Kidney (tissue), 14 donors: ENCODE data around the gene OR7C2. TPM values are rescaled to one million over a fixed set of nuclear protein-coding genes. Genes with fewer than 3 reads are reported as not detected.

Experiments
- DNase-seq, 5 donors: peaks; one replicate each; pipeline ENCODE4 v3.0.0-alpha.2; 2013 to 2020
- FAIRE-seq: peaks from 2 replicates; lab custom pipeline; 2012; peaks lifted over from hg19 to GRCh38; lab: Jason Lieb, UNC
- H3K27ac ChIP-seq, 2 donors: one replicate each; pipeline ENCODE4 v1.7.0; 2013; ENCODE audit warnings: low read depth in 2 of 2, low read length in 2 of 2, inconsistent platforms in 1 of 2
- H3K27me3 ChIP-seq: one replicate; pipeline ENCODE4 v1.7.1; 2013; ENCODE audit warnings: low read length, inconsistent platforms; ENCODE audit not compliant: control insufficient read depth, insufficient read depth
- H3K36me3 ChIP-seq, 3 donors: one replicate each; pipeline versions ENCODE4 v1.7.0 to v1.7.1; 2013; ENCODE audit warnings: low read length in 3 of 3, control low read depth in 1 of 3, inconsistent platforms in 1 of 3; ENCODE audit not compliant: insufficient read depth in 3 of 3, control insufficient read depth in 2 of 3
- H3K4me1 ChIP-seq, 3 donors: one replicate each; pipeline versions ENCODE4 v1.7.0 to v1.7.1; 2013; ENCODE audit warnings: low read length in 3 of 3, inconsistent platforms in 1 of 3, low read depth in 1 of 3; ENCODE audit not compliant: control insufficient read depth in 2 of 3, insufficient read depth in 2 of 3
- H3K4me3 ChIP-seq, 3 donors: one replicate each; pipeline versions ENCODE4 v1.7.0 to v1.8.1; 2013; ENCODE audit warnings: low read length in 3 of 3, control low read depth in 1 of 3, inconsistent platforms in 1 of 3
- H3K9ac ChIP-seq, 3 donors: one replicate each; pipeline versions ENCODE4 v1.7.0 to v1.7.1; 2013; ENCODE audit warnings: low read length in 3 of 3, control low read depth in 1 of 3, inconsistent platforms in 1 of 3
- H3K9me3 ChIP-seq, 3 donors: one replicate each; pipeline versions ENCODE4 v1.7.0 to v1.7.1; 2013; ENCODE audit warnings: low read length in 3 of 3, control low read depth in 1 of 3, inconsistent platforms in 1 of 3; ENCODE audit not compliant: control insufficient read depth in 2 of 3, insufficient read depth in 1 of 3
- CTCF ChIP-seq: IDR thresholded peaks from 3 replicates; pipeline ENCODE4 v1.5.1; 2012; ENCODE audit warnings: mild to moderate bottlenecking, moderate library complexity, borderline replicate concordance; ENCODE audit not compliant: insufficient read depth; ENCODE audit errors: extremely low read depth
- intact Hi-C: fragments of 100-400 bp; cut with DNase I; formaldehyde crosslinking; loops from one replicate; pipeline ENCODE4 v1.11.1; 2022
- polyA plus RNA-seq: library from polyadenylated mRNA; stranded (reverse); fragments of 350-450 nt; fragmentation: Illumina TruSeq; extraction: RNeasy Lipid Tissue Mini Kit (QIAGEN cat#74804); gene quantifications from one replicate; pipeline ENCODE4 v1.2.3, GENCODE V29; 2014; ENCODE audit warnings: low read depth, low replicate concordance; ENCODE audit not compliant: insufficient read depth
- total RNA-seq: library from RNA; stranded (reverse); fragmentation: NEBNext Ultra II Directional; extraction: Animal tissue kit (Norgen Biotek cat#: 25700); gene quantifications from one replicate; pipeline ENCODE4 v1.2.1, GENCODE V29; 2021
- donor health status: control.
- donor health status: control.
- donor health status: control.
- donor health status: control.
- donor health status: control.
- donor health status: DM: yes; HTN: yes; CAD: no.
- donor health status: Normal renal cell carcinoma (clear cell type).

The OR7C2 gene
- total and polyA plus RNA-seq, 2 donors from 2014 or later: not detected

GRCh38 chr19:14950421-14950820 lies 9.1 kb downstream of the OR7C2 start:
- no peak for TF ChIP-seq CTCF
- H3K27me3 ChIP-seq: no peaks in the 10 kb centered on the region
- no peak overlapping the region for H3K27ac ChIP-seq
- intact Hi-C loops: no loop called here
- DNase-seq (no peak), FAIRE-seq (no peak)
- H3K9me3 ChIP-seq: no peaks in the 10 kb centered on the region
- H3K9ac ChIP-seq: no peak overlapping the region
- H3K4me3 ChIP-seq: no peak overlapping the region
- H3K36me3 ChIP-seq: no peaks in the 10 kb centered on the region
- no peaks in the 10 kb centered on the region for H3K4me1 ChIP-seq

- peaks cover 0 to 7% (median 7%) of the 10 kb centered on the region in 3 donors for H3K9me3 ChIP-seq
- DNase-seq (no peak), FAIRE-seq (no peak)
- intact Hi-C loops: no loop called here
- TF ChIP-seq CTCF: no peak
- H3K4me1 ChIP-seq: no peaks in the 10 kb centered on the region
- no peak overlapping the region for H3K9ac ChIP-seq
- no peaks in the 10 kb centered on the region for H3K36me3 ChIP-seq
- no peaks in the 10 kb centered on the region for H3K27me3 ChIP-seq
- H3K4me3 ChIP-seq: no peak overlapping the region
- no peak overlapping the region for H3K27ac ChIP-seq
Measured at GRCh38 chr19:14952767-14953166, 11.5 kb downstream of the OR7C2 start.

- TF ChIP-seq CTCF: no peak
- Histone ChIP-seq H3K36me3 (no peaks in the 10 kb centered on the region), H3K9me3 (peaks cover 0 to 11% (median 9%) of the 10 kb centered on the region in 3 donors), H3K4me3 (no peak overlapping the region), H3K9ac (no peak overlapping the region), H3K27me3 (no peaks in the 10 kb centered on the region), H3K27ac (no peak overlapping the region), H3K4me1 (no peaks in the 10 kb centered on the region)
- intact Hi-C loops: no loop called here
- peak in 1 of 5 donors; percentile 61 for DNase-seq
- FAIRE-seq: no peak
Measured at GRCh38 chr19:14954071-14954655, 12.9 kb downstream of the OR7C2 start.

GRCh38 chr19:14957464-14957863 lies 16.2 kb downstream of the OR7C2 start:
- intact Hi-C loops: no loop called here
- Histone ChIP-seq H3K9ac (no peak overlapping the region), H3K4me1 (no peaks in the 10 kb centered on the region), H3K27ac (no peak overlapping the region), H3K36me3 (no peaks in the 10 kb centered on the region), H3K27me3 (no peaks in the 10 kb centered on the region), H3K9me3 (peaks cover 0 to 35% (median 14%) of the 10 kb centered on the region in 3 donors), H3K4me3 (no peak overlapping the region)
- no peak for TF ChIP-seq CTCF
- DNase-seq: no peak
- no peak for FAIRE-seq
